H1 (cell line): ENCODE measurements around the gene CDC42BPB. TPM values are rescaled to one million over a fixed set of nuclear protein-coding genes. Genes with fewer than 3 reads are reported as not detected.

ENCODE experiments used
- CTBP2 ChIP-seq: IDR thresholded peaks from 2 replicates; pipeline ENCODE4 v1.7.0; 2011; ENCODE audit warnings: borderline replicate concordance, mild to moderate bottlenecking, moderate library complexity, mixed read lengths, low read length; ENCODE audit not compliant: insufficient read depth, insufficient read length
- EP300 ChIP-seq, 2 experiments: IDR thresholded peaks; 1 replicate in 1 of 2; 2 replicates in 1 of 2; pipeline ENCODE4 v1.6.1; 2011 to 2012; ENCODE audit warnings: low read depth in 2 of 2, low read length in 2 of 2, mild to moderate bottlenecking in 2 of 2, borderline replicate concordance in 1 of 2, inconsistent platforms in 1 of 2, moderate library complexity in 1 of 2
- GABPA ChIP-seq: IDR thresholded peaks from 2 replicates; pipeline ENCODE4 v1.6.1; 2011; ENCODE audit warnings: mild to moderate bottlenecking, low read length, moderate library complexity, borderline replicate concordance; ENCODE audit not compliant: insufficient read depth
- POU5F1 ChIP-seq: IDR thresholded peaks from 2 replicates; pipeline ENCODE4 v1.6.1; 2011; ENCODE audit warnings: low read depth, mild to moderate bottlenecking, low read length, moderate library complexity
- polyA plus RNA-seq, 7 experiments: library from polyadenylated mRNA; depleted of rRNA in 3 of 7; stranded (reverse) in 5 of 7; unstranded in 2 of 7; fragments of >200 nt in 5 of 7; fragments of 200-250 nt in 2 of 7; gene quantifications; 1 replicate in 5 of 7; 2 replicates in 1 of 7; 4 replicates in 1 of 7; pipeline versions ENCODE4 v1.2.1 to v1.2.3, GENCODE V29; 2011 to 2013; ENCODE audit warnings: missing spikeins in 2 of 7, mixed read lengths in 2 of 7
- total RNA-seq: library from RNA; stranded (reverse); fragmentation: NEBNext Ultra II Directional; extraction: Animal tissue kit (Norgen Biotek cat#: 25700); gene quantifications from 2 replicates; pipeline ENCODE4 v1.2.1, GENCODE V29; 2021

CDC42BPB gene
- total and polyA plus RNA-seq, 2 of the 8 experiments (the other 6 are each of a cell fraction or from before 2014, with no cell fraction given), result 51.2 to 88.2 TPM

- TF ChIP-seq GABPA (no peak), EP300 (IDR thresholded peaks at IDR 0.05; ENCODE audit: borderline replicate concordance in 1 of 2, low read depth in 2 of 2, low read length in 2 of 2) (no peak), CTBP2 (no peak), POU5F1 (no peak)
- TF ChIP-seq, all 59 proteins: peak for 0
Observed at GRCh38 chr14:103070971-103071542, 13.7 kb upstream of the CDC42BPB start (continued).
